HCT116 (cell line): Measurements from ENCODE around the gene SERPIND1.

ENCODE experiments used
- CTCF ChIP-seq, 3 experiments: fragments of 200-600 bp in 1 of 3; sonication (generic) in 1 of 3; IDR thresholded peaks in 2 of 3; conservative IDR thresholded peaks in 1 of 3; 2 replicates each; pipeline ENCODE4 v1.5.1; 2012 to 2017; ENCODE audit warnings: low read depth in 2 of 3, low read length in 2 of 3, antibody characterized with exemption in 1 of 3, borderline replicate concordance in 1 of 3, control low read depth in 1 of 3, mild to moderate bottlenecking in 1 of 3, mixed read lengths in 1 of 3, mixed run types in 1 of 3, moderate library complexity in 1 of 3; ENCODE audit not compliant: insufficient read depth in 1 of 3
- ELF1 ChIP-seq: IDR thresholded peaks from 2 replicates; pipeline ENCODE4 v1.6.1; 2012; ENCODE audit warnings: low read depth, borderline replicate concordance
- EZH2 ChIP-seq: fragments of 200-600 bp; sonication (generic); IDR thresholded peaks from 2 replicates; pipeline ENCODE4 v1.6.1; 2017; ENCODE audit warnings: antibody characterized with exemption, mixed run types
- MAX ChIP-seq: IDR thresholded peaks from 2 replicates; pipeline ENCODE4 v1.6.1; 2012
- POLR2A ChIP-seq: IDR thresholded peaks from 2 replicates; pipeline ENCODE4 v1.7.0; 2011; ENCODE audit warnings: borderline replicate concordance; ENCODE audit not compliant: insufficient read depth, insufficient read length; ENCODE audit errors: extremely low read depth
- POLR2AphosphoS5 ChIP-seq: IDR thresholded peaks from 2 replicates; pipeline ENCODE4 v1.6.1; 2011; ENCODE audit warnings: mild to moderate bottlenecking, low read depth, low read length, moderate library complexity
- RAD21 ChIP-seq: IDR thresholded peaks from 2 replicates; pipeline ENCODE4 v1.6.1; 2012; ENCODE audit warnings: low read depth, mild to moderate bottlenecking
- TCF7L2 ChIP-seq: IDR thresholded peaks from 2 replicates; pipeline ENCODE4 v1.7.0; 2011; ENCODE audit warnings: borderline replicate concordance, inconsistent platforms; ENCODE audit not compliant: insufficient read depth, insufficient read length; ENCODE audit errors: extremely low read depth
- YY1 ChIP-seq: IDR thresholded peaks from 2 replicates; pipeline ENCODE4 v1.6.1; 2011; ENCODE audit warnings: low read length, low read depth, moderate library complexity, mild to moderate bottlenecking; ENCODE audit not compliant: insufficient replicate concordance; ENCODE audit errors: extremely low read depth
- ZBTB33 ChIP-seq: IDR thresholded peaks from 2 replicates; pipeline ENCODE4 v1.6.1; 2011; ENCODE audit warnings: mild to moderate bottlenecking, low read length, moderate library complexity; ENCODE audit not compliant: insufficient replicate concordance; ENCODE audit errors: extremely low read depth

GRCh38 chr22:20810645-20811044 is 36.7 kb downstream of the SERPIND1 start:
- no peak for TF ChIP-seq CTCF (IDR thresholded peaks at IDR 0.05 in 2 of 3, conservative IDR thresholded peaks at IDR 0.05 in 1 of 3; ENCODE audit: borderline replicate concordance in 1 of 3, insufficient read depth in 1 of 3, low read depth in 2 of 3, low read length in 2 of 3)
- TF ChIP-seq RAD21 = no peak
- TF ChIP-seq MAX = no peak
- TF ChIP-seq ELF1 = no peak
- no peak for TF ChIP-seq EZH2
- no peak for TF ChIP-seq YY1
- TF ChIP-seq ZBTB33 = no peak
- no peak for TF ChIP-seq POLR2A
- TF ChIP-seq POLR2AphosphoS5 = no peak
- TF ChIP-seq TCF7L2 = no peak
